GM19035 (cell line): ENCODE results near the gene PTH2R.
A peak's percentile ranks its signal among the peaks of the same experiment; 100 is the strongest.
"Not testable (repeated sequence)": the region's sequence is repeated elsewhere in the genome, so short reads cannot be mapped to it uniquely, and the experiment has no call there.

ENCODE experiments used
- ATAC-seq: cut with Tn5 transposase; IDR thresholded peaks from one replicate; pipeline ENCODE4 v1.9.1; 2021; ENCODE audit not compliant: unreplicated experiment

The PTH2R gene, protein sequence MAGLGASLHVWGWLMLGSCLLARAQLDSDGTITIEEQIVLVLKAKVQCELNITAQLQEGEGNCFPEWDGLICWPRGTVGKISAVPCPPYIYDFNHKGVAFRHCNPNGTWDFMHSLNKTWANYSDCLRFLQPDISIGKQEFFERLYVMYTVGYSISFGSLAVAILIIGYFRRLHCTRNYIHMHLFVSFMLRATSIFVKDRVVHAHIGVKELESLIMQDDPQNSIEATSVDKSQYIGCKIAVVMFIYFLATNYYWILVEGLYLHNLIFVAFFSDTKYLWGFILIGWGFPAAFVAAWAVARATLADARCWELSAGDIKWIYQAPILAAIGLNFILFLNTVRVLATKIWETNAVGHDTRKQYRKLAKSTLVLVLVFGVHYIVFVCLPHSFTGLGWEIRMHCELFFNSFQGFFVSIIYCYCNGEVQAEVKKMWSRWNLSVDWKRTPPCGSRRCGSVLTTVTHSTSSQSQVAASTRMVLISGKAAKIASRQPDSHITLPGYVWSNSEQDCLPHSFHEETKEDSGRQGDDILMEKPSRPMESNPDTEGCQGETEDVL

DNA sequence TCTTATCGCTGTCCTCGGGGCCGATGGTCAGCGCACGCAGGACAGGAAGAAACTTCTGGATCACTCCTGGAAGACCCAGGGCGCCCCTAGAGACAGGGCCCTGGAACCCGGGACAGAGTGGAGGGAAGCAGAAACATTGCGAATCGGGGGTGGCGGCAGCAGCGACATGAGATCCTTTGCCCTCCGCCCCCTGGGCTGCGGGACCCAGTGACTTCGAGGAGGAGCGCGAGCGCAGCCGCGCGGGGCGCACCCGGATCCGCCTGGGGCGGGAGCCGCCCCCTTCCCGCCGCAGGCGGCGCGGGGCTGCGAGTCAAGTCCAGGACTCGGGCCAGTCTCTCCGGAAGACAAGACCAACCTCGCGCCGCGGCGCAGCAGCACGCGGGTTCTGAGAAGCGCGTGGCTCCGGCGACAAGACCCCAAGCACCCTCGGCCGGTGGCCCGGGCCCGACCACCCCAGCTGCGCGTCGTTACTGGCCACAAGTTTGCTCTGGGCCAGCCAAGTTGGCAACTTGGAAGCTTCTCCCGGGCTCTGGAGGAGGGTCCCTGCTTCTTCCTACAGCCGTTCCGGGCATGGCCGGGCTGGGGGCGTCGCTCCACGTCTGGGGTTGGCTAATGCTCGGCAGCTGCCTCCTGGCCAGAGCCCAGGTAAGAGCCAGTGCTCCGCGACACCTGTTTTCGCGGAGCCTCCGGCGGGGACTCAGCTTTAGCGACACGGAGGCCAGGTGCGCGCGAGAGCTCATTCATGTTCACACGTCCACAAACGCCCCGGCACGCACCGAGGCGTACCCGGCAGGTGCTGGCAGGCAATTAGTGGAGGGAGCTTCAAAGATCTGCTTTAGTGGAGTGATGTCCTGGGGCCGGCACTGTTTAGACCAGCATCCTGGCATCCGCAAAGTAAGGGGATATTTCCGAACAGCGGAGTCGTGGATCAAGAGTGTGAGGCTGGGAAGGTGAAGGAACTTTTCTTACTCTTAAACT lies at the start of gene PTH2R:
Gene PTH2R (plus strand): TSS at position 319 of the 978 bp plus-strand sequence. CDS start 252 bp downstream, at position 571.
- no peak for ATAC-seq

DNA sequence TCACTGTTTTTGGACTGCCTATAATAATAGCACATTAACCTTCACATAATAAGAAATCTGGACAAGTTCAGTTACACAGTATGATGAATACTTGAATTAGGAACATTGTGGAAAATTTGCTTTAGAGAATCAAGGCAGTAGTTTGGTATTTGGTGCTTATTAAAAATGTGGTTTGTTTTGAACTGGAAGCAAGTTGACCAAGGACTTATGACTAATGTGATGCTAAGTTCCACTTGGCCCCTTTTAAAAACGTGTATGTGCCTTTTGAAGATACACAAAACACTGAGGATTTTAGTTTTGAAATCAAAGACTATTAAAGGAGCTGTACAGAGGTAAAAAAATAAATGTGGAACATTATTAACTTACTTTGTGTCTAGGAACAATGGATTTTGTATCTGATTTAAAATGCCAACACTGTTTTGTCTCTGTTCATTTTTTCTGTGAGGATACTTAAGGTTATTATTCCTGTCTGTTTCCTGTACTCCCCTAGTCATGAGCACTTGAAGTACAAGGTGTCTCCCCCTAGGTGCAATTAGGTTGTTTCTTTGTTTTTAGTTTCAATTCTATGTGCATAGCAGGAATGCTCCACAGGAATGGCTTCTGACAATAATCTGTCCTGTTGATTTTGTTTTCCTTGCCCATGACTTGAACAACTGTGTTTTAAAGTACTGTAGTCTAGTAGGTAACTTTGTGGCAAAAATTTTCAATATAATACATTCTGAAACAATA lies 49.6 kb upstream of the PTH2R start:
- ATAC-seq = no peak

DNA sequence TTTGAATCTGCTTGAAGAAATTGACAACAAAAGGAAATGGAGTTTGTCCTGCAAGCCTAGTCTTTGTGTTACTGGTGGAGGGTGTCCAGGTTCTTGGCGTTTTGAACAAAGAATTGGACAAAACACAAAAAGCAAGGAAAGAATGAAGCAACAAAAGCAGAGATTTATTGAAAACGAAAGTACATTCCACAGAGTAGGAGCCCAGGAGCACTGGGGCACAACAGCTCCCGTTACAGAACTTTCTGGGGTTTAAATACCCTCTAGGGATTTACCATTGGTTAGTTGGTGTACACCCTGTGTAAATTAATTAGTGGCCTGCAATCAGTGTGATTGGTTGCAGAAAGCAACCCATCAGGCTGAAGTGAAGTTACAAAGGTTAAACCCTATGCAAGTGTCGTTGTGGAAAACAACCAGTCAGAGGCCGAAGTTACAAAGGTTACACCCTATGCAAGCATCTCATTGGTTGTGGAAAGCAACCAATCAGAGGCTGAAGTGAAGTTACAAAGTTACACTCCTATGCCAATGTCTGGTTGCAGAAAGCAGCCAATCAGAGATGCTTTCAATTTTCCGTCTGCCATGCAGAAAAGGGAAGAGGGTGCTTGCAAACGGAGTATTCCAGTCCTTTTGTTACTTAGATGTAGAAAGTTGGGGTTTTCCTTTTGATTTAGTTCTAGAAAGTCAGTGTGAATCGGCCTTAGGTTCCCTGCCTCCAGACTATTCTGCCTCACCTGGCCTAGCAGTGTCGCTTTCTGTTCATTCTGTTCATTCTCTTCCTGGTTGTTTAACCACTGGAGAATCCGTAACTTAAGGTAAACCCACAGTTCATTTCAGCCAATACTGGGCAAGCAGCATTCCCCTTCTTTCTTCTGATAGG lies 47.6 kb upstream of the PTH2R start:
- no peak for ATAC-seq

DNA sequence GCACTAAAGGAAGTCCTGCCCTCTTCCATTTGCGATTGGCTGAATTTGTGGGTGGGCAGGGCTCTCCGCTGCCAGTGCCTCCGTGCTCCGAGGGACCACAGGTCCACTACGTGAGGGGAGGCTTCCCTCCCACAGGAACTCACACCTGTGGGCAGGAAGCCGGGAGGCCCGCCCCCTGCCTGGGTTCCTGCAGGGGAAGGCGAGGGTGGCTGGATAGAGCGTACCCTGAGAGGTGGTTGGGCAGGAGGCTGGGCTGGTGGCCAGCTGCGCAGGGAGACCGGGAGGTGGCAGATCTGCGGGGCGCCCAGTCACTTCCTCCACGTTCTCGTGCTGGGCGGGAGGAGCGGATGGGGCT lies 47.0 kb upstream of the PTH2R start:
- ATAC-seq = no peak

DNA sequence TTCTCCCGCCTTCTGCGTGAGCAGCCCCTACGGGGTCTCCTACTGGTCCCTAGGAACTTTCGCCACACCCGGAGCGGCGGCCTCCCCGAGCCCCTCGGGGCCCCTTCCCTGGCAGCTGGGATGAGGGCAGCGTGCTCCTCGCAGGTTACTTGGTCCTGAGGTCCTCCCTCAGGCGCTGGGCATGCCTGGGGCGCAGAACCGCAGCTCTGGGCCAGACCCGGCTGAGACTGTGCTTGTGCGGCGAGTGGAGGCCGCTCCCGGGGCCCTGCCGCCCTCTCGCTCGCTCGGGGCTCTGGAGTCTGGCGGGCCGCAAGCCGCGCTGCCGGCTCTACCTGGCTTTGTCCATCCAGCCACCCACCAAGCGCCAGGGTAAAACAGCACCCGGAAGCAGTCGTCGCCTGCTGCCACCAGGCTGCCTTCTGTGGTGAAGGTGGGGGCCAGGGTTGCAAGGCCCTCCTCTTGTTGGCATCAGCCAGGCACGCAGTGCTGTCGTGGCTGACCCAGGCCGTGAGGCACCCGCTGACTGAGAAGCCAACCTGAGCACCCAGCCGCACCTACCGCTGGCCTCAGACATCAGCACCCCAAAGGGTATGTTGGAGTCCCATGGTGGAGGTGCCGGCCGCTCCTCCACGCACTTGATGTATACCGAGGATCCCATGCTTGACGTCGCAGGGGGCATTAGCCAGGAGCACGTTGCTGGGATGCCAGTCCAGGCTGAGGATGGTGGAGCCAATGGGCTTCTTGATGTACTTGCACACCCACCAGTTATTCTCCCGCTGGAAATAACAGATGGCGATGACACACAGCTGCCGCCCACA lies 46.1 kb upstream of the PTH2R start:
- no peak for ATAC-seq

DNA sequence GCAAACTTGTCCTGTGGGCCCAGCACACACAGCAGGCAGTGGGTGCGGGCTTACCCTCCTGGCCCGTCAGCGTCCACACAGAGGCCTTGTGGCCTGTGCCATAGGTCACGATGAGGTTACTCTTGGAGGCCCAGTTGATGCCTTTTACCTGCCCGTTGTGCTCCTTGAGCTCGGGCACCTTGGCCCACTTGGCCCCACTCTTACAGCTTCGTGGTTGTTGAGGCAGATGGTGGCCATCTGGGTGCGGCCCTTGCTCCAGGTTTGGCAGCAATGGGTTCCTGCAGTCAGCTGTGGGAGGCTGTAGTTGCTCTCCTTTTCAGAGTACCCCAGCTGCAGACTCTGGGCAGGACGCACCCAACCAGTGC lies 45.5 kb upstream of the PTH2R start:
- ATAC-seq = no peak

DNA sequence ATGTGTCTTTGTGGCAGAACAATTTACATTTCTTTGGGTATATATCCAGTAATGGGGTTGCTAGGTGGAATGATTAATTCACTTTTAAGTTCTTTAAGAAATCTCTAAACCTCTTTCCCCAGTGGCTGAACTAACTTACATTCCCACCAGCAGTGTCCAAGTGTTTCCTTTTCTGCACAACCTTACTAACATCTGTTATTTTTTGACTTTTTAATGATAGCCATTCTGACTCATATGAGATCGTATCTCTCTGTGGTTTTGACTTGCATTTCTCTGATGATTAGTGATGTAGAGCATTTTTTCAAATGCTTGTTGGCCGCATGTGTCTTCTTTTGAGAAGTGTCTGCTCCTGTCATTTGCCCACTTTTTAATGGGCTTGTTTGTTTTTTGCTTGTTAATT lies 43.1 kb upstream of the PTH2R start:
- no peak for ATAC-seq

DNA sequence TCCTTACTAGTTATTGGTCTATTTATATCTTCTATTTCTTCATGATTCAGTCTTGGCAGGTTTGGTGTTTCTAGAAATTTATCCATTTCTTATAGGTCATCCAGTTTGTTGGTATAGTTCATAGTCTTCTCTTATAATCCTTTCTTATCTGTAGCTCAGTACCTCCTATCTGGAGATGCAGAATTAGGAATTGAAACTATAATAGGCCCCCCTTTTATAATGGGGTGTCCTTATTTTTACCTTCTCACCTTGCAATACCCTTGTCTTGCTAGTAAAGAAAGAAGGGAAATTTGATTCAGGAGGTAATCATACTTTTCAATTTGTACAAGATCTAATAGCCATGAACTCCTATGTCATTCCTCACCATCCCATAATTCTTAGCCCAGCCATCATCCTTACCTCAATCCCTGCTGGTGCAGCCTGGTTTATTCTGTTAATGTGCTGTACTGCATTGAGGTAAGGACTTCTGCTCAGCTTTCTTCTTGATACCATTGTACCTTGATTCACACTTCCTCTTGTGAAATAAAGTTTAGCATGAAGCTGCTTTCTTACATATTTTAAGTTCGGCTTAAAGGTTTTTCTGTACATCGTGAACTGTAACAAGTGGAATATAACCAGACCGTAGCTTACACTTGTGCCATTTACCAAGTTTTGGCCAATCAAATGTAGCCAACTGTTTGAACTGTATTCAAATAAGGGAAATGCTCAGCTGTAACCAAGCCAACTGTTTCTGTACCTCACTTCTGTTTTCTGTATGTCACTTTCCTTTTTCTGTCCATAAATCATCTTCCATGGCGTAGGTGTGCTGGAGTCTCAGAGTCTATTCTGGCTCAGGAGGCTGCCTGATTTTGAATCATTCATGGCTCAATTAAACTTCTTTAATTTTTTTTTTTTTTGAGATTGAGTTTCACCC lies 40.1 kb upstream of the PTH2R start:
- peak; percentile 80 for ATAC-seq

DNA sequence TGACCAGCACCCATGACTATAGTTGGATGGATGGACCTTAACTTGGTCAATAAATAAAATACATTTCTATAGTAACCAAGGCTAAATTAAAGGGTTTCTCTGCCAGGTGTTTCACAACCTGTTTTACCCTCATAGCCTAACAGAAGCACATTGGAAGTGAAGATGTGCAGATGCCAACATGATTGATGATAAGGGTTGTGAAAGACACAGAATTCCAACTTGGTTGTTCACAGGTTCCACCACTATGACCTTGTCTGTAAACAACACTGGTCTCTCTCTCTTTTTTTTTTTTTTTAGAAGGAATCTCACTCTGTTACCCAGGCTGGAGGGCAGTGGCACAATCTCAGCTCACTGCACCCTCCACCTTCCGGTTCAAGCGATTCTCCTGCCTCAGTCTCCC lies 37.5 kb upstream of the PTH2R start:
- no peak for ATAC-seq

DNA sequence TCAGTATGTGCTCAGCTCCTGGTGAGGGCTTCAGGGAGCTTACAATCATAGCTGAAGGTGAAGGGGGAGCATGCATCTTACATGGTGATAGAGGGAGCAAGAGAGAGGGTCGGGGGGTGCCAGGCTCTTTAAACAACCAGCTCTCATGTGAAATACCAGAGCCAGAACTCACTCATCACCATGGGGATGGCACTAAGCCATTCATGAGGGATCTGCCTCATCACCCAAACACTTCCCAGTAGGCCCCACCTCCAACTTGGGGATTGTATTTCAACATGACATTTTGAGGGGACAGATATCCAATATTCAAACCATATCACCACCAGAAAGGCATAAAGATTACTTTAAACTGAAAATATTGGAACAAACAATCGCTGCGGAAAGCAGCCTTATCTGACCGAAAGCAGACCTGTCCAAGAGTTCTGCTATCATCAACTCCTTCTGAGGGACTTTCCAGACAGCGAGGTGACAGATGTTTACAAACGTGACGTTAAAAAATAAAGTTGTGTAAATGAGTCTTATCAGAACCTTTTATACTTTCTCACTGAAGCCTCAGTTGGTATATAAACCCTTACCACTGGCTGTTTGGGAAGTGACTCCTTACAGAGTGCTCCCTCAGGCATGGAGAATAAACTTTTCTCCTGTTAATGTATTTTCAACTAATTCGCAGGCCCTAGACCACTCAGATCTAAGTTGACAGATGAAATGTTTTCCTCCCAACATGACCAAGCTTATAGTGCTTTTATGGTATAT lies 35.5 kb upstream of the PTH2R start:
- ATAC-seq = no peak

DNA sequence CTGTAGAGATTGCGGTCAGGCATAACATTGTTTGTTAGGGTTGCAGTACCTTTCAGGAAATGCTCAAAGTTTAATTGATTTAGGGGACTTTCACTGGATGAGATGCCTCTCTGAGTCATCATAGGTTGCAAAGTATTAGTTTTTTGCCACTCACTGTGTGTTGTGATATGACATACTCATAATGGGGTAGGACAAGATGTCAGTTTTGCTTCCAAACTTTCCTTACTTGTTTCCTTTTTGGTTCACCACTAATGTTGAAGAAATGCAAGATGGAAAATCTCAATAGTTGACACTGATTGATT lies 35.0 kb upstream of the PTH2R start:
- ATAC-seq = no peak

DNA sequence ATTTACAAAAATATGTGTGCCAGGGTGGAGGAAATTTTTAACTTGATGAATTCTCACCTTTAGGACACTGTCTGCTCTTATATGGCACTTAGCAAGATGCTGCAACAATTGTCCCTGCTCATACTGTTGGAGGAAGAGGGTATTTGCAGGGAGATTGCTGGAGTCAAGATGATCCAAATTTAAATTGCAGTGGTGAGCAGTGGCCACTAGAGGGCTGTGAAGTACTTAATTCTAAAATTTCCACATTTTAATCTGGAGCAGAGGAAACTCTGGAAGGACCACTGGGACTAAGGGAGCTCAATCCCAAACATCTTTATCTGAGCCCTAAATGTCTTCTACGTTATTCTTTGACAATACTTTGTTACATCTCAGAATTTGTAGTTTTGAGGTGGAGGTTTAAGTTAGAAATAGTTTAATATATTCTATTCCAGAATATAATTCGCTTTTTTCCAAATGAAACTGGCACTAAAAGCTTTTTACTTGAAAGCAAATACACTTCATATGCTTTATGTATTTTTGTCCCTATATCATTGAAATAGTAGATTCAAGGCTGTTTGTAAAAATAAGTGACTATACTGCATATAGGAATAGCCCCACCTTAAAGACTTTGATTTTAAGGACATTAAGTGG lies 33.0 kb upstream of the PTH2R start:
- peak; percentile 68 for ATAC-seq

DNA sequence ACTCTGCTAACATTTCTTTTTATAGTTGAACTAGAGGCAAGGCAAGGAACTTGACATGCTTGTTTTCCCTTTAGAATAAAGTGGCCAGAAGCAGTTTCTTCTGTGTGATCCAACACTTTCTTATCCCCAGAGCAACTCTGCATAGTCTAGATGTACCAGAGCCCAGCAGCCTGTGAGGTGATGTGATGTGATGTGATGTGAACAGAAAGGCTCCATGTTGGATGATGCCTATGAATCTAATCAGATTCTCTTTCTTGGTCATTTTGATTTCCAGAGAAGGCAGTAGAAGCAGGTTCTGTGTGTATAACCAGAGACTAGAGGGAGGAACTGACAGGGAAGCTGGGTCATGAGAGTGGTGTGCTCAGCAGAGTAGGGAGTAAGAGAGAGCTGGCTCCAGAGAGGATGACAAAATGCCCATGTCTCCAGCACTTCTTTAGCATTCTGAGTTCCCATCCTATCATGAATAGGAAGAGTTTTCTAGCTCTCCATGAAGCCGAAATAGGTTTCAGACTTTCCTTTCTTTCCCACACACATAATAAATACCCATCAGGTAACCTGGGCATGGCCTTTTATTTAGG lies 31.0 kb upstream of the PTH2R start:
- ATAC-seq = no peak

DNA sequence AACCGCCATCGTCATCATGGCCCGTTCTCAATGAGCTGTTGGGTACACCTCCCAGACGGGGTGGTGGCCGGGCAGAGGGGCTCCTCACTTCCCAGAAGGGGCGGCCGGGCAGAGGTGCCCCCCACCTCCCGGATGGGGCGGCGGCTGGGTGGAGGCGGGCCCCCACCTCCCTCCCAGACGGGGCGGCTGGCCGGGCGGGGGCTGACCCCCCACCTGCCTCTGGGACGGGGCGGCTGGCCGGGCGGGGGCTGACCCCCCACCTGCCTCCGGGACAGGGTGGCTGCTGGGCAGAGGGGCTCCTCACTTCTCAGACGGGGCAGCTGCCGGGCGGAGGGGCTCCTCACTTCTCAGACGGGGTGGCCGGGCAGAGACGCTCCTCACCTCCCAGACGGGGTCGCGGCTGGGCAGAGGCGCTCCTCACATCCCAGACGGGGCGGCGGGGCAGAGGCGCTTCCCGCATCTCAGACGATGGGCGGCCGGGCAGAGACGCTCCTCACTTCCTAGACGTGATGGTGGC lies 29.2 kb upstream of the PTH2R start:
- not testable (repeated sequence) for ATAC-seq

DNA sequence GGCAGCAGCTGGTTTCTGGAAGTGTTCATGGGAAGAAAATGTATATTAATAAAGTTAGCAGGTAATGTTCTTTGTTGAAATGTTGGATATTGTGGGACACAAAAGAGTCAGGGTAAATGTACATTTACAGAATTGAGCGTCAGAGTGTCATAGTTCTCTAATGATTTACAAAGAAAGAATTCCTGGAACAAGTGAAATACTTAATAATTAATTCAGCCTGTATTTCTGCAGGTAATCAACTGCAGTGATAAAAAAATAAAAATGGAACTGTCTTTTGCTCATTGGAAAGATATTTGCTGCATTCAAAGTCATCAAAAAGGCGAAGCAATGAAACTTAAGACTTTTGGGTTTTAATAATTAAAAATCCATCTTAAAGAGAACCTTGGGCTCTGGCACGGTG lies 27.4 kb upstream of the PTH2R start:
- ATAC-seq = no peak

DNA sequence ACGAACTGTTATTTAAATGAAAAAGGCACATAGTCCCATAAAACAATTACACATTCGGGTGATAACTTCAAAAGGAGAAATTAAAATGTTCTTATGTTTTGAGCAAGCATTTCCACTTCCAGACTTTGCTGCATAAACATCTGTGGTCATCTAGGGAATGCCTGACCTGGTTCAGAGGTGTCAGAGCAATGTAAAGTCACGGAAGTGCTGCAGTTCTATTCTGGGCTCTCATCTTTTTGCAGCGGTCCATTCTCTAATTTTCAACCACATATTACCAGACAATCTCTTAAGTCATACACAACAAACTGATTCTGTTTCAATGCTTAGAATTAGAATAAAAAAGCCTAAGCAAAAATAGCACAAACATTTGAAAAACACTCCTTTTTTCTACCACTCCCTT lies 22.0 kb upstream of the PTH2R start:
- no peak for ATAC-seq

DNA sequence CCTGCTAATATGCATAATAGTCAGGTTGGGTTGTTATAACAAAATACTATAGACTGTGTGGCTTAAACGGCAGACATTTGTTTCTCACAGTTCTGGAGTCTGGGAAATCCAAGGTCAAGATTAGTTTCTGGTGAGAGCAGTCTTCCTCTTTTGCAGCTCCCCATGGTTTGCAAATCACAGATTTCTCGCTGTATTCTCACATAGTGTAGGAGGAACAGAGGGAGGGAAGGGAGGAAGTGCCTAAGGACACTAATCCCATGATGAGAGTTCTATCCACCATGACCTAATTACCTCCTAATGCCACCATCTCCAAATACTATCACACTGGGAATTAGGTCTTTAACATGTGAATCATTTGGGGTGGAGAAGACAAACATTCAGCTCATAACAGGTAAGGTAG lies 20.1 kb upstream of the PTH2R start:
- ATAC-seq = no peak
